AG09309 (cell line): Measurements from ENCODE around the gene TMEM131.
"Not testable (repeated sequence)": the region's sequence is repeated elsewhere in the genome, so short reads cannot be mapped to it uniquely, and the experiment has no call there.

Source experiments
- DNase-seq: peaks from one replicate; pipeline ENCODE4 v3.0.0-alpha.2; 2010; ENCODE audit warnings: low read depth
- H3K4me3 ChIP-seq: 2 replicates; pipeline ENCODE4 v1.5.1; 2011; ENCODE audit warnings: mild to moderate bottlenecking, low read depth, low read length, moderate library complexity; ENCODE audit not compliant: control insufficient read depth
- CTCF ChIP-seq: IDR thresholded peaks from 2 replicates; pipeline ENCODE4 v1.5.1; 2011; ENCODE audit warnings: mild to moderate bottlenecking, low read depth, low read length, inconsistent platforms; ENCODE audit not compliant: insufficient read depth, control insufficient read depth; ENCODE audit errors: missing control alignments

The TMEM131 gene

GRCh38 chr2:97918818-97919217, 76.9 kb downstream of the TMEM131 start:
- TF ChIP-seq CTCF = no peak
- no peak overlapping the region for H3K4me3 ChIP-seq
- DNase-seq = no peak

DNA sequence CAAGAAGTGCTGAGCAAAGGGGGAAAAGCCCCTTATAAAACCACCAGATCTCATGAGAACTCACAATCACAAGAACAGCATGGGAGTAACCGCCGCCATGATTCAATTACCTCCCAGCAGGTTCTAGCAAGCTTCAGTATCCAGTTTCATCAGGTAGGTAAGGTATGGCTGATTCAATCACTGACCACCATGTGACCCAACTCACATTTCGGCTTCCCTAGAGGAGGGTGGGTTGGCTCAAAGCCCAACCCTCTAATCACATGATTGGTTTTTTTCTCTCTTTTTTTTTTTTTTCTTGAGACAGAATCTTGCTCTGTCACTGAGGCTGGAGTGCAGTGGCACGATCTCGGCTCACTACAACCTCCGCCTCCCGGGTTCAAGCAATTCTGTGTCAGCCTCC, 78.1 kb downstream of the TMEM131 start:
- not testable (repeated sequence) for H3K4me3 ChIP-seq, DNase-seq

DNA sequence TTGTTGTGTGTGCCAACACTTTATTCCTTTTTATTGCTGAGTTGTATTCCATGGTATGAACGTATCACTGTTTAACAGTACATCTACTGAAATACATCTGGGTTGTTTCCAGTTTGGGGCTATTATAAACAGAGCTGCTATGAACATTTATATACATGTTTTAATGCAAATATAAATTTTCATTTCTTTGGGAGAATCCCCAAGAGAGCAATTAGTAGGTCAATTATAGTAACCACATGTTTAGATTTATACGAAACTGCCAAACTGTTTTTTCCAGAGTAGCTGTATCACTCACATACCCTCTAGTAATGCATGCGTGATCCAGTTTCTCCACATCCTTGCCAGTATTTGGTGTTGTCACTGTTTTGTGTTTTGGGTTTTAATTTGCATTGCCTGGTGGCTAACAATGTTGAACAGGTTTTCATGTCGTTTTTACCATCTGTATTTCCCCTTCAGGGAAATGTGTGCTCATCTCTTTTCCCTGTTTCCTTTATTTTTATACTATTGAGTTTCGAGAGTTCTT, 81.0 kb downstream of the TMEM131 start:
- H3K4me3 ChIP-seq = no peak overlapping the region
- no peak for TF ChIP-seq CTCF
- no peak for DNase-seq

GRCh38 chr2:97913846-97914245, 81.9 kb downstream of the TMEM131 start:
- no peak for DNase-seq
- no peak overlapping the region for H3K4me3 ChIP-seq
- TF ChIP-seq CTCF = no peak

- no peak overlapping the region for H3K4me3 ChIP-seq
- no peak for TF ChIP-seq CTCF
- no peak for DNase-seq
These were observed 83.7 kb downstream of the TMEM131 start for GRCh38 chr2:97911922-97912575.

- H3K4me3 ChIP-seq = no peak overlapping the region
- DNase-seq = no peak
- no peak for TF ChIP-seq CTCF
These were observed 84.4 kb downstream of the TMEM131 start for GRCh38 chr2:97911206-97911921.
